Left kidney (tissue), 2 donors: ENCODE results near the gene SPOCK2. TPM values are rescaled to one million over a fixed set of nuclear protein-coding genes. Genes with fewer than 3 reads are reported as not detected.
"Not testable (repeated sequence)": the region's sequence is repeated elsewhere in the genome, so short reads cannot be mapped to it uniquely, and the experiment has no call there.

Experiments
- DNase-seq: peaks from one replicate; pipeline ENCODE4 v3.0.0-alpha.2; 2013
- polyA plus RNA-seq: library from polyadenylated mRNA; unstranded; fragments of 120-200 nt; gene quantifications from one replicate; pipeline ENCODE4 v1.2.1, GENCODE V29; 2013; ENCODE audit not compliant: insufficient read length

The SPOCK2 gene
- polyA plus RNA-seq, 1 donor, result 129 TPM

- DNase-seq, result peak; percentile 38
Observed at GRCh38 chr10:72108830-72109635, 20.7 kb upstream of the SPOCK2 start.

- DNase-seq, result not testable (repeated sequence)
Observed at GRCh38 chr10:72108004-72108370, 19.6 kb upstream of the SPOCK2 start.

- DNase-seq, result no peak
Observed at GRCh38 chr10:72107325-72108003, 19.1 kb upstream of the SPOCK2 start.

DNA sequence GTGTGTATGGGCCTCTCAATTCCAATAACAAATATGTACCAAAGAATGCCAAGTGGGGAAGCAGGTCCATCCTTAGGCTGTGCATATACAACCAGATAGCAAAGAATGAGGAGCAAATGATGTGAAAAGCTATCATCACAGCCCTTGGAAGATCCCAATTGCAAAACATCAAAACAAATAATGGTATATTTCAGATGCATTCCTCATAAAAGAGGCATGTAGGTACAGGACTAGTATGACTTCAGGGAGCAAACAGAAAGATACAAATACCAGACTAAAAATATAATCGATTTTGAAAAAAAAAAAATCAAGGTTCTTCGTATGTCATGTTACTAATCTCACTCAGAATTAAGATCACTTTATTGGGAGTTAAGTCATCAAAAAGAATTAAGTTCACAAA lies 18.5 kb upstream of the SPOCK2 start:
- DNase-seq, result no peak

DNA sequence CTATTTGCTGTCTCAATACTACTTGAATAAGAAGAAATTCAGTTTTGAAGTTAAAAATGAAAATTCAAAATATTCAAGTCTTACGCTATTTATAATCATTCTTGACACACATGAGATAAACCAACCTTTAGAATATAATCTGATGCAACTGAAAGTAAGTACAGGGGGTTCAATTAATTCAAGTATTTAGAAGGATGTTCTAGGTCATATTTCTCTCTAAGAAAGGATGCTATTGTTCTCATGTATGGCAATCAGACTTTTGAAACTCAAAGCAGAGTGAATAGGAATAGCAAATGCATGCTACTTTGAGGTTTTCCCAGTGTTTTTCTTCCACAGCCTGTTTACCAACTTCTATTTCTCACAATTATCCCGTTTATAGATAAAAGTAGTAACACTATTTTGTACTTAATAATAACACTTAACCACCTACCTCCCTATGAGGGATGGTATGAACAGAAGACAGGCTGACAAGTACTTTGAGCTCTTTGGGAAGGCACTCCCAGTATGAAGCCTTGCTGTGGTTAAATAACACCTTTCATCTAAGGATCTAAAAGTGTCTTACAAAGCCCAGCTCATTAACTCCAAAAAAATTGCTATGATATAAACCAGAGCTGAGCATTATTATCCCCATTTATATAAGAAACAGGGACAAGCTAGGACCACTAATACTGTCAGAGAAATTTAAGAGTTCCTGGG lies 18.0 kb upstream of the SPOCK2 start:
- no peak for DNase-seq

- no peak for DNase-seq
Observed at GRCh38 chr10:72105710-72106109, 17.4 kb upstream of the SPOCK2 start.

- no peak for DNase-seq
Observed at GRCh38 chr10:72105098-72105475, 16.7 kb upstream of the SPOCK2 start.

- no peak for DNase-seq
Observed at GRCh38 chr10:72104472-72105097, 16.2 kb upstream of the SPOCK2 start.

DNA sequence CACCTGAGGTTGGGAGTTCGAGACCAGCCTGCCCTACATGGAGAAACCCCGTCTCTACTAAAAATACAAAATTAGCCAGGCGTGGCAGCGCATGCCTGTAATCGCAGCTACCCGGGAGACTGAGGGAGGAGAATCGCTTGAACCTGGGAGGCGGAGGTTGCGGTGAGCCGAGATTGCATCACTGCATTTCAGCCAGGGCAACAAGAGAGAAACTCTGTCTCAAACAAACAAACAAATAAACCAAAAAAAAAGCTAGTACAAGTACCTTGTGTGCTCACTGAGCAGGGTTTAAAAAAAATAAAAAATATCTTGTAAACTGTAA lies 11.2 kb upstream of the SPOCK2 start:
- no peak for DNase-seq

GRCh38 chr10:72098836-72099599 lies 10.7 kb upstream of the SPOCK2 start:
- DNase-seq, result no peak

DNA sequence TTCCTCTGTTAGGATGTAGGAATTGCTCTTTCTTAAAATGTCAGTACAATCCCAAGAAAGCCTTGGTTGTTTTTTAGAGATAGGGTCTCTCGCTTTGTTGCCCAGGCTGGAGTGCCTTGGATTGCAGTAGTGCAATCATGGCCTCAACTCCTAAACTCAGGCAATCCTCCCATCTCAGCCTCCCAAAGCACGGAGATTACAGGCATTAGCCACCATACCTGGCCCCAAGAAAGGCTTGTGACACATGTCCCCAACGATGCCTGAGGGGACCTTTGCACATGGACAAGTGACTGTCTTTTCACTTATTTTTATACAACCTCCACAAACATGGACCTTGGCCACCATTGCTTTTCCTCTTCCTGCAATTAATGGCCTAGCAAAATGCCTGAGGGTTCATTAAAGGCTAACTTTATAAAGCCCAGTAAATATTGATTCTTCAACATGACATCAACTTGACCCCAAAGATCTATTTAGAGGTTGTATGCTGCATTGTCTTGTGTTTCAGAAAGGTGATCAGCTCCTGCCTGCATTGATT lies 10.0 kb upstream of the SPOCK2 start:
- DNase-seq, result no peak

GRCh38 chr10:72097448-72098300 lies 9.3 kb upstream of the SPOCK2 start:
- DNase-seq, result no peak

GRCh38 chr10:72096115-72097000 lies 8.0 kb upstream of the SPOCK2 start:
- no peak for DNase-seq

GRCh38 chr10:72095195-72095594 lies 6.8 kb upstream of the SPOCK2 start:
- DNase-seq, result no peak

DNA sequence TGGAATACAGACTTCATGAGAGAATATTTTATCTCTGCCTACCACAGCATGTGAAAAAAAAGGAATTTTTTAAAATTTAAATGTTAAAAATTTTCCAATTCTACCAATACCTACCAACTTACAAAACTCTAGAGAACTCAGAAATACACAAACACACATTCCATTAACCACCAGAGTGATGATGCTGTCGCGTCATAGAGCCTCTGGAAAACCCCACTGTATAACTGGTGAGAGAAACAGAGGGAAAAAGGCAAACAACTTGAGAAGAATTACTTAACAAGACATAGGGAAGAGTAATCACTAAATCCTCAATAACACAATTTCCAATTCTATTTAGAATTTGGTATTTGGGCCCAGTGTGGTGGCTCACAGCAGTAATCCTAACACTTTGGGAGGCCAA lies 6.2 kb upstream of the SPOCK2 start:
- DNase-seq, result no peak

DNA sequence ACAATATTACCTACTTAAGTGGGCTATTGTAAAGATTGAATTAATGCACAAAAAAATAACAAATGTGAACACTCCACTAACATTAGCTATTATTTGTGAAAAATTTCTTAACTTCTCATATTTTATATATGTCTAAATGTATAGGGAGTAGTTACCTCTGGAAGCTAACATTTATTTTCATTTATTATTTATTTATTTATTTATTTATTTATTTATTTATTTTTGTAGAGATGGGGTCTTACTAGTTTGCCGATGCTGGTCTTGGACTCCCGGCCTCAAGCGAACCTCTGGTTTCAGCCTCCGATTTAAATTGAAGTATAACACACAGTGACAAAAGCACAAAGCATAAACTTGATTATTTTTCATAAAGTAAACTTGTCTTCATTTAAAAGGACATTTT lies 5.1 kb upstream of the SPOCK2 start:
- no peak for DNase-seq

DNA sequence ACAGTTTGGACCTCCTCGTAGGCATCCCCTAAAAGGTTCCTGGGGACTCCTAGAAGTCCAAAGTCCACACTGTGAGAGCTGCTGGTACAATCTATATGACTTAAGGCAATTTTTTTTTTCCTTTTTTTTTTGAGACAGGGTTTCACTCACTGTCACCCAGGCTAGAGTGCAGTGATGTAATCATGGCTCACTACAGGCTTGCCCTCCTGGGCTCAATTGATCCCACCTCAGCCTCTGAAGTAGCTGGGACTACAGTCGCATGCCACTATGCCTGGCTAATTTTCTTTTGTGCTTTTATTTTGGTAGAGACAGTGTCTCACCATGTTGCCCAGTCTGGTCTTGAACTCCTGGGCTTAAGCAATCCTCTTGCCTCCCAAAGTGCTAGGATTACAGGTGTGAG lies 4.6 kb upstream of the SPOCK2 start:
- DNase-seq, result no peak

GRCh38 chr10:72092171-72092924 lies 4.0 kb upstream of the SPOCK2 start:
- no peak for DNase-seq

GRCh38 chr10:72090326-72090725 lies 2.0 kb upstream of the SPOCK2 start:
- no peak for DNase-seq
